H1 (cell line): ENCODE data around the gene SNAP29. TPM values are rescaled to one million over a fixed set of nuclear protein-coding genes. Genes with fewer than 3 reads are reported as not detected.

Experiments used
- CTCF ChIA-PET: fragments of 300-600 bp; sonication (Branson Sonifier 250); formaldehyde crosslinking; loops from one replicate; lab custom pipeline; 2021; ENCODE audit not compliant: partially characterized antibody; lab: Charles Lee
- POLR2A ChIA-PET: fragments of 300-600 bp; sonication (Branson Sonifier 250); formaldehyde crosslinking; loops from one replicate; lab custom pipeline; 2021; ENCODE audit warnings: inconsistent platforms; ENCODE audit not compliant: partially characterized antibody; lab: Charles Lee
- DNase-seq, 2 experiments: peaks; one replicate each; pipeline versions ENCODE4 v3.0.0 to v3.0.0-alpha.2; 2010 to 2022; ENCODE audit warnings: low spot score in 2 of 2, low read depth in 1 of 2, mixed read lengths in 1 of 2
- FAIRE-seq: peaks from 2 replicates; lab custom pipeline; 2011; peaks lifted over from hg19 to GRCh38; lab: Jason Lieb, UNC
- H2AFZ ChIP-seq: 2 replicates; pipeline ENCODE4 v1.8.1; 2012; ENCODE audit warnings: low read length, inconsistent platforms
- H2AK5ac ChIP-seq: 2 replicates; pipeline ENCODE4 v1.6.1; 2013; ENCODE audit warnings: low read depth, low read length
- H2BK120ac ChIP-seq: replicated peaks from 2 replicates; pipeline ENCODE3; 2013; ENCODE audit warnings: low read depth, low read length, inconsistent platforms
- H2BK12ac ChIP-seq: 2 replicates; pipeline ENCODE4 v1.6.1; 2013; ENCODE audit warnings: low read depth, low read length
- H2BK15ac ChIP-seq: 2 replicates; pipeline ENCODE4 v1.6.1; 2013; ENCODE audit warnings: low read length
- H2BK20ac ChIP-seq: 2 replicates; pipeline ENCODE4 v1.6.1; 2013; ENCODE audit warnings: low read length
- H2BK5ac ChIP-seq: 2 replicates; pipeline ENCODE4 v1.6.1; 2013; ENCODE audit warnings: low read depth, low read length
- H3K14ac ChIP-seq: 2 replicates; pipeline ENCODE4 v1.6.1; 2013; ENCODE audit warnings: inconsistent platforms; ENCODE audit not compliant: insufficient read length
- H3K18ac ChIP-seq: 2 replicates; pipeline ENCODE4 v1.6.1; 2013; ENCODE audit warnings: low read length; ENCODE audit errors: extremely low read depth
- H3K23ac ChIP-seq: 2 replicates; pipeline ENCODE4 v1.6.1; 2013; ENCODE audit warnings: inconsistent platforms; ENCODE audit not compliant: insufficient read length
- H3K23me2 ChIP-seq: 2 replicates; pipeline ENCODE4 v1.6.1; 2013; ENCODE audit warnings: low read depth, low read length
- H3K27ac ChIP-seq: 2 replicates; pipeline ENCODE4 v1.6.1; 2011; ENCODE audit warnings: low read depth, low read length, inconsistent platforms
- H3K27me3 ChIP-seq, 4 experiments: replicated peaks in 1 of 4; 1 replicate in 1 of 4; 2 replicates in 3 of 4; pipeline versions ENCODE4 v1.6.1 to v1.8.1; 2011 to 2013; ENCODE audit warnings: low read length in 3 of 4, mild to moderate bottlenecking in 3 of 4, inconsistent platforms in 2 of 4, mixed read lengths in 2 of 4, moderate library complexity in 1 of 4; ENCODE audit not compliant: control insufficient read depth in 3 of 4, insufficient read depth in 3 of 4; ENCODE audit errors: extremely low read depth in 1 of 4
- H3K36me3 ChIP-seq, 4 experiments: 2 replicates each; pipeline versions ENCODE4 v1.6.1 to v1.8.1; 2011 to 2013; ENCODE audit warnings: mild to moderate bottlenecking in 4 of 4, low read length in 3 of 4, moderate library complexity in 2 of 4, control low read depth in 1 of 4, inconsistent platforms in 1 of 4; ENCODE audit not compliant: insufficient read depth in 4 of 4, control insufficient read depth in 2 of 4
- H3K4ac ChIP-seq: replicated peaks from 2 replicates; pipeline ENCODE3; 2013; ENCODE audit warnings: low read length, low read depth, mixed read lengths, inconsistent platforms; ENCODE audit not compliant: insufficient read length
- H3K4me1 ChIP-seq, 4 experiments: replicated peaks in 1 of 4; 1 replicate in 1 of 4; 2 replicates in 3 of 4; pipeline versions ENCODE4 v1.6.1 to v1.8.1; 2011 to 2013; ENCODE audit warnings: low read length in 3 of 4, inconsistent platforms in 2 of 4, mixed read lengths in 1 of 4; ENCODE audit not compliant: insufficient read depth in 4 of 4, control insufficient read depth in 3 of 4
- H3K4me2 ChIP-seq, 2 experiments: 2 replicates each; pipeline versions ENCODE4 v1.6.1 to v1.8.1; 2011 to 2013; ENCODE audit warnings: low read depth in 2 of 2, low read length in 2 of 2, control low read depth in 1 of 2, inconsistent platforms in 1 of 2, mild to moderate bottlenecking in 1 of 2; ENCODE audit not compliant: insufficient read depth in 1 of 2
- H3K4me3 ChIP-seq, 4 experiments: fragments of 200-600, 300-600 bp in 1 of 4; sonication (generic), shearing (Covaris generic), sonication (Bioruptor Twin) in 1 of 4; 2 replicates each; pipeline versions ENCODE4 v1.5.1 to v1.8.1; 2011 to 2016; ENCODE audit warnings: low read length in 4 of 4, low read depth in 3 of 4, control low read depth in 2 of 4, inconsistent platforms in 2 of 4, mild to moderate bottlenecking in 2 of 4, mixed read lengths in 1 of 4, moderate library complexity in 1 of 4; ENCODE audit not compliant: insufficient read depth in 2 of 4; ENCODE audit errors: extremely low read depth in 1 of 4
- H3K56ac ChIP-seq: replicated peaks from 2 replicates; pipeline ENCODE3; 2013; ENCODE audit warnings: low read depth, mild to moderate bottlenecking, mixed read lengths, low read length, inconsistent platforms; ENCODE audit not compliant: insufficient read length
- H3K79me1 ChIP-seq: 2 replicates; pipeline ENCODE4 v1.6.1; 2013; ENCODE audit warnings: low read depth, low read length, control low read depth
- H3K79me2 ChIP-seq, 2 experiments: 2 replicates each; pipeline versions ENCODE4 v1.6.1 to v1.8.1; 2012 to 2013; ENCODE audit warnings: low read length in 2 of 2, mild to moderate bottlenecking in 2 of 2, inconsistent platforms in 1 of 2; ENCODE audit not compliant: insufficient read depth in 2 of 2, control insufficient read depth in 1 of 2
- H3K9ac ChIP-seq, 4 experiments: replicated peaks in 1 of 4; 1 replicate in 1 of 4; 2 replicates in 3 of 4; pipeline versions ENCODE4 v1.6.1 to v1.8.1; 2011 to 2013; ENCODE audit warnings: low read depth in 3 of 4, low read length in 3 of 4, control low read depth in 2 of 4, mild to moderate bottlenecking in 2 of 4, moderate library complexity in 2 of 4, inconsistent platforms in 1 of 4; ENCODE audit errors: extremely low read depth in 1 of 4
- H3K9me3 ChIP-seq, 2 experiments: 2 replicates each; pipeline versions ENCODE4 v1.6.1 to v1.8.1; 2012 to 2013; ENCODE audit warnings: mild to moderate bottlenecking in 2 of 2, moderate library complexity in 2 of 2, control low read depth in 1 of 2, inconsistent platforms in 1 of 2, low read depth in 1 of 2, low read length in 1 of 2, mixed read lengths in 1 of 2; ENCODE audit not compliant: insufficient read depth in 2 of 2
- H4K20me1 ChIP-seq, 2 experiments: replicated peaks in 1 of 2; 2 replicates each; pipeline versions ENCODE3 to v1.8.1; 2011 to 2013; ENCODE audit warnings: inconsistent platforms in 2 of 2, low read length in 2 of 2, mild to moderate bottlenecking in 1 of 2; ENCODE audit not compliant: insufficient read depth in 2 of 2, control insufficient read depth in 1 of 2
- H4K5ac ChIP-seq: 2 replicates; pipeline ENCODE4 v1.6.1; 2013; ENCODE audit warnings: low read length, low read depth, mixed read lengths, inconsistent platforms; ENCODE audit not compliant: insufficient read length
- H4K8ac ChIP-seq: 2 replicates; pipeline ENCODE4 v1.8.0; 2013; ENCODE audit warnings: mild to moderate bottlenecking, moderate library complexity, low read length, inconsistent platforms; ENCODE audit not compliant: insufficient read depth; ENCODE audit errors: extremely low read depth
- H4K91ac ChIP-seq: replicated peaks from 2 replicates; pipeline ENCODE3; 2013; ENCODE audit warnings: low read length, mixed read lengths, inconsistent platforms; ENCODE audit not compliant: insufficient read length
- ASH2L ChIP-seq: fragments of 200-600, 300-600 bp; sonication (generic); IDR thresholded peaks from one replicate; pipeline ENCODE4 v1.7.1; 2017; ENCODE audit warnings: low read length
- EP300 ChIP-seq, 2 experiments: IDR thresholded peaks; 1 replicate in 1 of 2; 2 replicates in 1 of 2; pipeline ENCODE4 v1.6.1; 2011 to 2012; ENCODE audit warnings: low read depth in 2 of 2, low read length in 2 of 2, mild to moderate bottlenecking in 2 of 2, borderline replicate concordance in 1 of 2, inconsistent platforms in 1 of 2, moderate library complexity in 1 of 2
- GTF2F1 ChIP-seq: IDR thresholded peaks from 2 replicates; pipeline ENCODE4 v1.6.1; 2012; ENCODE audit warnings: low read depth, low read length, improper control_type of control experiment, borderline replicate concordance
- HDAC2 ChIP-seq, 2 experiments: fragments of 300-600 bp in 1 of 2; sonication (generic) in 1 of 2; IDR thresholded peaks; 2 replicates each; pipeline ENCODE4 v1.6.1; 2011 to 2012; ENCODE audit warnings: low read depth in 2 of 2, low read length in 2 of 2, mild to moderate bottlenecking in 2 of 2, moderate library complexity in 2 of 2, borderline replicate concordance in 1 of 2, inconsistent platforms in 1 of 2
- JUN ChIP-seq: IDR thresholded peaks from 2 replicates; pipeline ENCODE4 v1.6.1; 2011; ENCODE audit warnings: low read depth, mild to moderate bottlenecking, improper control_type of control experiment, low read length
- KDM1A ChIP-seq: fragments of 200-600, 300-600 bp; sonication (generic); IDR thresholded peaks from 2 replicates; pipeline ENCODE4 v1.7.1; 2016; ENCODE audit warnings: mild to moderate bottlenecking, low read length, borderline replicate concordance
- PHF8 ChIP-seq: fragments of 200-600 bp; sonication (generic); conservative IDR thresholded peaks from 2 replicates; pipeline ENCODE4 v1.7.1; 2012; ENCODE audit warnings: low read depth, mild to moderate bottlenecking, inconsistent platforms, low read length, moderate library complexity
- SIN3A ChIP-seq, 2 experiments: IDR thresholded peaks in 1 of 2; conservative IDR thresholded peaks in 1 of 2; 2 replicates each; pipeline ENCODE4 v1.6.1; 2011 to 2012; ENCODE audit warnings: low read length in 2 of 2, improper control_type of control experiment in 1 of 2, low read depth in 1 of 2, mild to moderate bottlenecking in 1 of 2
- SIRT6 ChIP-seq: IDR thresholded peaks from one replicate; pipeline ENCODE4 v1.7.1; 2012; ENCODE audit warnings: low read length, inconsistent platforms
- SP1 ChIP-seq: IDR thresholded peaks from 2 replicates; pipeline ENCODE4 v1.6.1; 2011; ENCODE audit warnings: low read depth, low read length
- SUZ12 ChIP-seq: fragments of 200-600 bp; sonication (generic); IDR thresholded peaks from 2 replicates; pipeline ENCODE4 v1.6.1; 2012; ENCODE audit warnings: mild to moderate bottlenecking, inconsistent platforms, low read length, moderate library complexity, mixed read lengths
- TBP ChIP-seq: IDR thresholded peaks from 2 replicates; pipeline ENCODE4 v1.6.1; 2011; ENCODE audit warnings: low read depth, low read length, improper control_type of control experiment
- WGBS, 2 experiments: shearing (Covaris generic) in 1 of 2; methylation state at CpG; one replicate each; pipeline versions ENCODE4 v1.1.6 to v1.1.7; 2013 to 2015; ENCODE audit warnings: low lambda C conversion rate in 2 of 2, mixed read lengths in 2 of 2, inconsistent platforms in 1 of 2, low coverage in 1 of 2, missing lambda C conversion rate in 1 of 2; ENCODE audit not compliant: insufficient replicate concordance in 2 of 2, insufficient coverage in 1 of 2, insufficient read length in 1 of 2; ENCODE audit errors: extremely low coverage in 1 of 2, missing lambda C conversion rate in 1 of 2; 5-methylcytosine and 5-hydroxymethylcytosine counted together
- polyA plus RNA-seq, 7 experiments: library from polyadenylated mRNA; depleted of rRNA in 3 of 7; stranded (reverse) in 5 of 7; unstranded in 2 of 7; fragments of >200 nt in 5 of 7; fragments of 200-250 nt in 2 of 7; gene quantifications; 1 replicate in 5 of 7; 2 replicates in 1 of 7; 4 replicates in 1 of 7; pipeline versions ENCODE4 v1.2.1 to v1.2.3, GENCODE V29; 2011 to 2013; ENCODE audit warnings: missing spikeins in 2 of 7, mixed read lengths in 2 of 7
- total RNA-seq: library from RNA; stranded (reverse); fragmentation: NEBNext Ultra II Directional; extraction: Animal tissue kit (Norgen Biotek cat#: 25700); gene quantifications from 2 replicates; pipeline ENCODE4 v1.2.1, GENCODE V29; 2021
- TF ChIP-seq, protein P1 (sequence below): IDR thresholded peaks from 2 replicates; pipeline ENCODE4 v1.6.1; 2012; ENCODE audit warnings: inconsistent platforms

Gene SNAP29
- total and polyA plus RNA-seq, 2 of the 8 experiments (the other 6 are each of a cell fraction or from before 2014, with no cell fraction given) = 11.8 to 15.0 TPM

DNA sequence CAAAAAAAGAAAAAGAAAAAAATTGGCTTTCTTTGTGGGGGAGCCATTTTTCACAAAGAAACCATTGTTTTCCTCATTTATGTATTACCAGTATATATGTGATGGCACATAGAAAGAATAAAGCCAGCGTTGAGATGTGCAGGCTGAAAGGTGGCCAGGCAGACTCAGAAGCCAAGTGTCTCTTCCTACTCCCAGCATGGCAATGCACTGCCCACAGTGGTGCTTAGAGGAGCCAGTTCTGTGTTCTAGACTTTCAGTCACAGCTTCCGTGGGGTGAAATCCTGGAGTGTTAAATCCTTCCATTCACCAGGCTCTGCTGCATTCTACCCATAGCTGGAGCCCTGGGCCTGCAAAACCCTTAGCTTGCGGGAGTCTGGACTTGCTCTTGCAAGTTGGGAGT, 18.9 kb downstream of the SNAP29 start:
- FAIRE-seq = no peak
- no peaks in the 10 kb centered on the region for H3K79me2 ChIP-seq
- H3K79me1 ChIP-seq = no peaks in the 10 kb centered on the region
- WGBS, 2 experiments = 93% methylated on average over 3 of the region's 3 CpGs; no CpG with 5 or more reads in 1 of the 2 experiments
- H2AFZ ChIP-seq = no peak overlapping the region
- H4K8ac ChIP-seq = no peak overlapping the region
- H3K4ac ChIP-seq = no peak overlapping the region
- POLR2A ChIA-PET = interaction anchor here (1.0 kb wide), 1 partner anchor 58 kb away, joined by 3 read pairs; no protein-coding TSS in a partner anchor
- H2BK5ac ChIP-seq = no peak overlapping the region
- DNase-seq = no peak
- no peak overlapping the region for H3K56ac ChIP-seq
- H3K9ac ChIP-seq = no peak overlapping the region
- no peak overlapping the region for H3K14ac ChIP-seq
- no peak overlapping the region for H3K4me3 ChIP-seq
- no peak overlapping the region for H3K18ac ChIP-seq
- no peak overlapping the region for H2BK120ac ChIP-seq
- no peak overlapping the region for H2BK20ac ChIP-seq
- H4K20me1 ChIP-seq = no peaks in the 10 kb centered on the region
- H3K36me3 ChIP-seq = peaks cover 0 to 3% (median 0%) of the 10 kb centered on the region in 4 experiments; a peak in 1 of 8 replicates
- no peak overlapping the region for H3K4me2 ChIP-seq
- CTCF ChIA-PET = interaction anchor here (0.6 to 2.3 kb wide), 4 partner anchors 8 to 104 kb away, joined by 3 to 10 read pairs (median 4); partner anchors contain the start of gene SERPIND1
- H2BK15ac ChIP-seq = no peak overlapping the region
- H4K5ac ChIP-seq = no peak overlapping the region
- no peak overlapping the region for H3K27ac ChIP-seq
- no peak overlapping the region for H3K23ac ChIP-seq
- H2AK5ac ChIP-seq = no peak overlapping the region
- H2BK12ac ChIP-seq = no peak overlapping the region
- H3K23me2 ChIP-seq = peaks cover 1% of the 10 kb centered on the region; the same call in 1 of the 2 replicates
- no peak overlapping the region for H4K91ac ChIP-seq
- no peaks in the 10 kb centered on the region for H3K4me1 ChIP-seq
- no peaks in the 10 kb centered on the region for H3K27me3 ChIP-seq
- H3K9me3 ChIP-seq = no peaks in the 10 kb centered on the region
- TF ChIP-seq JUN = no peak
- no peak for TF ChIP-seq ASH2L
- no peak for TF ChIP-seq TBP
- TF ChIP-seq, protein P1, sequence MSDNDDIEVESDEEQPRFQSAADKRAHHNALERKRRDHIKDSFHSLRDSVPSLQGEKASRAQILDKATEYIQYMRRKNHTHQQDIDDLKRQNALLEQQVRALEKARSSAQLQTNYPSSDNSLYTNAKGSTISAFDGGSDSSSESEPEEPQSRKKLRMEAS = no peak
- no peak for TF ChIP-seq GTF2F1
- no peak for TF ChIP-seq SIRT6
- TF ChIP-seq SUZ12 = no peak
- TF ChIP-seq PHF8 = no peak
- no peak for TF ChIP-seq KDM1A
- no peak for TF ChIP-seq SIN3A (conservative IDR thresholded peaks at IDR 0.05 in 1 of 2, IDR thresholded peaks at IDR 0.05 in 1 of 2; ENCODE audit: low read depth in 1 of 2, low read length in 2 of 2)
- TF ChIP-seq EP300 (IDR thresholded peaks at IDR 0.05; ENCODE audit: borderline replicate concordance in 1 of 2, low read depth in 2 of 2, low read length in 2 of 2) = no peak
- no peak for TF ChIP-seq SP1
- no peak for TF ChIP-seq HDAC2 (IDR thresholded peaks at IDR 0.05; ENCODE audit: borderline replicate concordance in 1 of 2, low read depth in 2 of 2, low read length in 2 of 2)
